HPDE6-E6E7 (cell line): ENCODE measurements around the gene INSIG1.

Experiments used
- DNase-seq: peaks from one replicate; pipeline ENCODE4 v3.0.0; 2011; ENCODE audit warnings: missing footprints; ENCODE audit errors: extremely low spot score

Gene INSIG1

DNA sequence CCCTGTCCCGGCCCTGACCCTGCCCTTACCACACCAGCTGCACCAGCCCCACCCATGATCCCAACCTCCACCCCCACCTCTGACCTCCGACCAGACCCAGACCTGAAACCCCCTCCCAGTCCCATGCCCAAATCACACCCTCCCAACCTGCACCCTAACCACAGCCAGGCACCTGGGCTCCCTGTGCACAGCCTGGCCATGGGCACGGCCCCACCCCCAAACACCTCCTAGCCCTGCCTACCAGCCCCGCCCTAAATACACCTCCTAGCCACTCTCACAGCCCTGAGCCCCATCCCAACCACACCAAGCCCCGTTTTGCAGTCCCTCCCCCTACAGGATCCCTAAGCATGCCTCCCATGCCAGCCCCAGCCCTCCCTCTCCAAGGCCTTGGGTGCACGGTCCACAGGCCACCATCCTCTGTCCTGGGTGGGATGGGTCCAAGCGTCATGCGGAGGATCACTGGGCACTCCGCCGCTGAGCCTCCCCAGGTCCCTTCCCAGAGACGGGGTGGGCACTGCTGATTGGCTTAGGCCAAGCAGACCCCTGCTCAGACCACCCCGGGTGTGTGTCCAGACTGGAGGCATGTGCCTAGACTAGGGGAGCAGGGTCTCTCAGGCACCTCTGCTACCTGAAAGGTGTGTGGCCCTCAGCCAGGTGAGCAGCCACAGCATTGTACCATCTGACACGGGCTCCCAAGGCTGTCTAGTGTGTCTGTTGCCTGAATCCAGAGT is 30.1 kb downstream of the INSIG1 start:
- no peak for DNase-seq

DNA sequence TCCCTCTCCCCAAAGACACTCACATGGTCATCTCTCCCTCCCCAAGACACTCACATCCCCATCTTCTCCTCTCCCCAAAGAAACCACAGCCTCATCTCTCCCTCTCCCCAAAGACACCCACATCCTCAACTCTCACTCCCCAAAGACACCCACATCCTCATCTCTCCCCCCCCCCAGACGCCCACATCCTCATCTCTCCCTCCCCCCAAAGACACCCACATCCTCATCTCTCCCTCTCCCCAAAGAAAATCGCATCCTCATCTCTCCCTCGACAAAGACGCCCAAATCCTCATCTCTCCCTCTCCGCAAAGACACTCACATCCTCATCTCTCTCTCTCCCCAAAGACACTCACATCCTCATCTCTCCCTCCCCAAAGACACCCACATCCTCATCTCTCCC is 31.5 kb downstream of the INSIG1 start:
- no peak for DNase-seq

DNA sequence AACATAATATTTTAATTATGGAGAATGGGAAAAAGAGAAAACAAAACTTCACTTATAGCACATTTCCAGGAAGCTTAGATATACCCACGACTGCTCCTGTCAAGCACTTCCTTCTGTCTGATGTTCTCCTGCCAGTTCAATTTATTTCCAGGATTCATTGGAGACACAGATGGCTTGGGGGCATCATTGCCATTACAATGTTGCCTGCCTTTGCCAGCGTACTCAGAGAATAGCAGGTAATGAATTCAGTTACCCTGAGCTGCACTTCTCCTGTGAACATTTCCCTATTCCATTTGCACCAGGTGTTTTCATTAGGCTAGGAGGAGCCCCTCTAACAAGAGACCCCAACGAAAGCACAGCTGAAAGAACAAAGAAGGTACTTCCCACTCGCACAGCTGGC is 33.7 kb downstream of the INSIG1 start:
- DNase-seq: no peak

DNA sequence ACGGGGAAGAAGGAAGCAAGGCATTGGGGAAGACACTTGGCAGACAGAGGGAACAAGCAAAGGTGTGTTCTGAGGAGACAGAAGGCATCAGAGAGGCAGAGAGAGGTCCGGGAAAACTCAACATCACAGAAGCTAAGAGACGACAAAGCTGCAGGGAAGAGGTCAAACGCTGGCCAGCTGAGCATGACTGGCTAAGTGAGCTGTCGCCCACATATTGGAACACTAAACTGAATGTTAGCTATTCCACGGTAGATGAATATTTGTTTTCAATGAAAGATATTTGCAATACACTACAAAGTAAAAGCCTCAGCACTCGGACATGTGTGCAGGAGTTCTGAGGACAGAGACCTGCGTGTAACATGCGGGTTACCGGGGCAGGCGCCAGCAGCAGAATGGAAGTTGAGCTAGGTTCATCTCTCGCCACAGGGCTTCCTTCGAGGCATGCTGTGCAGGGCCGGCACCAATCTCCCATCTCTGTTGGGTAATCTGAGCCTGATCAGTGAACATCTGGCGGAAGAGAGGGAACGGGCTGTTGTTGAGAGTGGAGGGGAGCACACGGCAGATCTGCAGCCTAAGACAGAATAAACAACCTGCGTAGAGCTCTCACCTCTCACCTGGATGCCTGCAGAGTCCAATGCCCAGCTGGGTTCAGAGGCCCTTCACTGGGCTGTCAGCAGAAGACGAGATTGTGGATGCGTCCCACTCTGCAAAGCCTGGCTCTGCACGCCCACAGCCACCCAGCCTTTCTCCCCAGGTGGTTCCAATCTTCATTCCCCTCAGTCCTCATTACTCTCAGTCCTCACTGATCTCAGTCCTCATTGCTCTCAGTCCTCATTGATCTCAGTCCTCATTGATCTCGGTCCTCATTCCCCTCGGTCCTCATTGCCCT is 35.9 kb downstream of the INSIG1 start:
- no peak for DNase-seq

DNA sequence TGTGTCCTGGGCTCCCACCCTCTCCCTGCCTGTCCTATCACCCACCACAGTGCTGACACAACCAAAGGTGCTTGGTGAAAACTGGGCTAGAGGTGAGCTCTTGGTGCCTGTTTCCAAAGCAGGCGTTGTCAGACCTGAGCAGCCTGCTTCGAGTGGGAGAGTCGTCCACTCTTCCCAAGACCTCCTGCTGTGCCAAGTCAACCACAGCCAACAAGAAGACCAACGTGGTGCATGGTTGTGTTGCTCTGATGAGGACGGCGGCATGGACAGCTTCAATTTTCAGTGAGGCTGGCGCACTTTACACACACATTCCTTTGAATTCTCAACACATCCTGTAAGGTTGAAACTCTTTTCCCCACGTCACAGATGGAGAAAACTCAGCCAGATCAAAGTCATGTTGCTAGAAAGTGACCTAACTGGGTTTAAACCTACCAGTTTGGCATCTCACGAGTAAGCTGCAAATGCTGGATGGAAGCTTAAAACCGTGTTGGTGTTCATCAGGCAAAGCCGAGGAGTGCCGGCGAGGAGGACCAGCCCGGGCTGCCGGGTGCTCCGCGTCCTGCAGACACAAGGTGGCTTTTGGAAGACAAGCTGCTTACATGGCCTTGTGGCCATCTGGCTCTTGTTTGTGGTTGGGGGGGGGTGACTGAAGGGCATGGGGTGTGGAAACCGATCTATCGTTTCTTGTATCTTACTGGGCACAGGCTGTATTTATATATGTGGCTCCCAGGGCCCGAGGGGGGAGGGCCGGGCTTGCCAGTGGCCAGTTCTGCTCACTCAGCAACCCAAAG is 39.3 kb downstream of the INSIG1 start:
- no peak for DNase-seq

DNA sequence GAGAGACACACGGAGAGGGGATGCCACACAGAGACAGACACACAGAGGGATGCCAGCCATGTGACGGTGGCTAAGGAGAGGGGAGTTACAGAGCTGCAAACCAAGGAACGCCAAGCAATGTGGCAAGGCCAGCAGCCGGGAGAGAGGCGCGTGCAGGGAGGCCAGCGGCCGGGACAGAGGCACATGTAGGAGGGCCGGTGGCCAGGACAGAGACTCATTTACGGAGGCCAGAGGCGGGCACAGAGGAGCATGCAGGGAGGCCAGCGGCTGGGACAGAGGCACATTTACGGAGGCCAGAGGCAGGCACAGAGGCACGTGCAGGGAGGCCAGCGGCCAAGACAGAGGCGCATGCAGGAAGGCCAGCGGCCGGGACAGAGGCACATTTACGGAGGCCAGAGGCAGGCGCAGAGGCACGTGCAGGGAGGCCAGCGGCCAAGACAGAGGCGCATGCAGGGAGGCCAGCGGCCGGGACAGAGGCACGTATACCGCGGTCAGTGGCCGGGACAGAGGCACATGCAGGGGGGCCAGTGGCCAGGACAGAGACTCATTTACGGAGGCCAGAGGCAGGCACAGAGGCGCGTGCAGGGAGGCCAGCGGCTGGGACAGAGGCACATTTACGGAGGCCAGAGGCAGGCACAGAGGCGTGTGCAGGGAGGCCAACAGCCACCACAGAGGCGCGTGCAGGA is 40.4 kb downstream of the INSIG1 start:
- DNase-seq: no peak

DNA sequence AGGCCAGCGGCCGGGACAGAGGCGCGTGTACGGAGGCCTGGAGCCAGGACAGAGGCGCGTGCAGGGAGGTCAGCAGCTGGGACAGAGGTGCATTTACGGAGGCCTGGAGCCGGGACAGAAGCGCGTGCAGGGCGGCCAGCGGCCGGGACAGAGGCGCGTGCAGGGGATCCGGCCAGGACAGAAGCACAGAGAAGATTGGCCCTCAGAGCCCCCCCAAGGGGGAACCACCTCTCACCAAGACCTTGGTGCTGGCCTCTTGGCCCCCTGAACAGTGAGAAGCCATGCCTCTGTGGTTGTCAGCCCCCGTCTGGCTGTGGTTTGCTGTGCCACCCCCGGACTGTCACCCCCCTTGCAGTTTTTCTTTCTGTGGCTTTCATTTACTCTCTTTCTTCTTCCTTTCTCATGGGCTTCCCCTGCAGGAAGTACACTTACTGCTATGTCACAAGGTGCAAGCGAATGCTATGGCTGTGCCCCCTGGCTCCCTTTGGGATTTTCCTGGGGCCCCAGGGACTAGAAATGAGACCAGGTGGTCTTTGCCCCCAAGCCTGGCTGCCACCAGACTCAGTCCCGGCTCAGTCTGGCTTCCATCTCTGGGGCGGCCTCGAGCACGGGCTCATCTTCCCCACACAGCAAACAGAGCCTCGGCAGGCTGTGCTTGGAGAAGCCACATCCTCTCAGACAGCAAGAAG is 41.1 kb downstream of the INSIG1 start:
- no peak for DNase-seq

DNA sequence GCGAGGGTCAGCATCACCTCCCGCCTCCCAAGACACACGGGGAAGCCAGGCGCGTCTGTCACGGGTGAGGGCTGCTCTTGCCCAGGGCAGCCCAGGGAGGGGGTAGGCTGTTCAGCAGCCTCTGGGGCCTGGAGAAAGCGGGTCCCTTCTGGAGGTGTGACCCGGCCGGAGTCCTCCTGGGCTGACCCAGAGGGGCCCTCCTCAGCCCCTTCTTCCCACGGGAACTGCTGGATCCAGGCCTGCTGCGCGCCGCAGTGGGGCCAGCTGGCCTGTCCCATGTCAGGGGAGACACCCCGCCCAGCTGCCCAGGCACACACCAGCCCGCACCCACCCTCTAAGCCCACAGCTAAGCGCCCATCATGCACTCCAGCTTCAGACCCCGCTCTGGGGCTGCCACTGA is 41.8 kb downstream of the INSIG1 start:
- DNase-seq: no peak

DNA sequence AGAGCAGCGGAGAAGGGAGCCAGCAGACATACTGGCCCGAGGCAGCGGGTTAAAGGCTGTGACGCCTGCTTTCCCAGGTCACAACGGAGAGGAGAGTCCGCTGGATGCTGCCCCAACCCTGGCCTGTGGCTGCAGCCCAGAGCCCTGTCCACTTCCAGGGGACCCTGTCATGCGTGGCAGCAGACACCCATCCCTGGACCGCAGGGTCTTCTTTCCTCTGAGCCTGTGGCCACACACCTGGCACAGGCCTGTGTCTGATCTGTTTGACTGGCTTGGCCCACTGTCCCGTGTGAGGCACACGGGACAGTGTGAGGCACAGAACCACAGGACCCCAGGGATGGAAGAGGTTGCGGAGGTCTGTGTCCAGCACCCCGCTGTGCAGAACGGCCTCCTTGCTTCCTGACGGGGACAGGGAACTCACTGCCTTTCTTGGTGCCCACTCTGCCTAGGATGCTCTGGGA is 42.4 kb downstream of the INSIG1 start:
- DNase-seq: no peak

DNA sequence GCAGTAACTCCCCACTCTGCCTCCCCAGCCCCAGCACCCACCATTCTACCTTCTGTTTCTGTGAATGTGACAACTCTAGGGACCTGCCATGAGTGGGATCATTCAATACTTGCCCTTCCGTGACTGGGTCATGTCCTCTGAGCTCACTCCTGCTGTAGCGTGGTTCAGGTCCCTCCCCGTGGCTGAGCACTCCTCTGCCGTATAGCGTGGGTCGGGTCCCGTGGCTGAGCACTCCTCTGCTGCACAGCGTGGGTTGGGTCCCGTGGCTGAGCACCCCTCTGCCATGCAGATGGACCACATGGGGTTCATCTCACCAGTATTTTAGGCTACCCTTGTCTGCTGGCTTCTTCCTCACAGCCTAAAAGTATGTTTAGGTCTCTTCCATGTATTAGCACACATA is 43.0 kb downstream of the INSIG1 start:
- no peak for DNase-seq

DNA sequence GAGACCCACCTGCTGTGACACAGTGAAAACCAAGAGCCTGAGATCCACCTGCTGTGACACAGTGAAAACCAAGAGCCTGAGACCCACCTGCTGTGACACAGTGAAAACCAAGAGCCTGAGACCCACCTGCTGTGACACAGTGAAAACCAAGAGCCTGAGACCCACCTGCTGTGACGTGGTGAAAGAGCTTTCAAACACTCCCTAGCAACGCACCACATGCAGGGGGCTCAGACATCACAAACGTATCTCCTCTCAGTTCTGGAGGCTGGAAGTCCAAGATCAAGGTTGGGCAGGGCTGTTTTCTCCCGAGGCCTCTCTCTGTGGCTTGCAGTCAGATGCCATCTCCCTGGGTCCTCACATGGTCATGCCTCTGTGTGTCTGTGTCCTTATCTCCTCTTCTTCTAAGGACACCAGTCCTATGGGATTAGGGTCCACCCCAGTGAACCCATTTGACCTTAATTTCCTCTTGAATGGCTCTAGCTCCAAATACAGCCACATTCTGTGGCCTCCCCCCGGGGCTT is 43.8 kb downstream of the INSIG1 start:
- DNase-seq: no peak

DNA sequence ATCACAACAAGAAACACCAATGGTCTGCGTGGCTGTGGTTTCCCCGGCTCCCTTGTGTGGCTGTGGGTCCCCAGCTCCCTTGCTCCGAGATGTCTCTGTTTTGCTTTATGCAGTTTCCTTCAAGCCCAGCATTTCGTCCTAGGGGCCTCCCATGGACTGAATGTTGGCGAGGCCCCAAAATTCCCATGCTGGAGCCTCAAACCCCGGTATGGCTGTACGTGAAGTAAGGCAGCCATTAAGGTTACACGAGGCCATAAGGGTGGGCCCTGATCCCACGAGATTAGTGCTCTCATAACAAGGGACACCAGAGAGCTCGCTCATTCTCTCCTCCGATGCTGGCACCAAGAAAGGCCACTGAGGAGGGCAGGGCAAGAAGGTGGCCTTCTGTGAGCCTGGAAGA is 44.6 kb downstream of the INSIG1 start:
- DNase-seq: no peak

DNA sequence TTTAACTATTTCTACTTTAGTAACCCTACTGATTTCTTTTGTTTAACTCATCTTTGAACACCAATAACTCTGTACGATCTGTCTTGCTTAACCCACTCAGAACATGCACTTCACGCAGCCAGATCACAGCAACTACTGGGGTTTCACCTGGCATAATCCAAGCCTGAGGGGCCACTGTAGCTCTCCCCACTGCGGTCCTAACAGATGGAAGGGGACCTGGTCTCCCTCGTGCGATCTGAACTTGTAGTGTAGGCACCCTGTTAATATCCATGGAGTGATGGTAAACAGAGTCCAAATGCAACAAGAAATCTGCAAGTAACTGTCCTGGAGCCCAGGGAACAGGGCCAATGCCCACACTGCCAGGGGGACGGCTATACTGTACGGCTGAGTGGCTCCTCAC is 45.5 kb downstream of the INSIG1 start:
- no peak for DNase-seq

DNA sequence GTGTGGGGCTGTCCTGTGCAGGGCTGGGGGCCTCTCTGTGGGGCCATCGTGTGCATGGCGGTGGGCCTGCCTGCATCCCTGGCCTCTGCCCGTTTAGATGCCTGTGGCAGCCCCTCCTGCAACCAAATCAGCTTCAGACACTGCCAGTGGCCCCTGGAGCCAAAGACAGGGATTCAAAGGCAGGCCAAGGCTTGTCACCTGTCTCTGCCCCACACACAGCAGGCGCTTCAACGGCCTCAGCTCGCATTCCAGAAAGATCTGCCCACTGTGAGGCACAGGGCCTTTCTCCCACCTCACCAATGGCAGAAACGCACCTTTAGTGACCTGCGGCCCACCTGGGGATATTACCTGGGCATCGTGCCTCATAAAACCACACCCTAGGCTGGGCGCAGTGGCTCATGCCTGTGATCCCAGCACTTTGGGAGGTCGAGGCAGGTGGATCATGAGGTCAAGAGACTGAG is 46.0 kb downstream of the INSIG1 start:
- DNase-seq: no peak

DNA sequence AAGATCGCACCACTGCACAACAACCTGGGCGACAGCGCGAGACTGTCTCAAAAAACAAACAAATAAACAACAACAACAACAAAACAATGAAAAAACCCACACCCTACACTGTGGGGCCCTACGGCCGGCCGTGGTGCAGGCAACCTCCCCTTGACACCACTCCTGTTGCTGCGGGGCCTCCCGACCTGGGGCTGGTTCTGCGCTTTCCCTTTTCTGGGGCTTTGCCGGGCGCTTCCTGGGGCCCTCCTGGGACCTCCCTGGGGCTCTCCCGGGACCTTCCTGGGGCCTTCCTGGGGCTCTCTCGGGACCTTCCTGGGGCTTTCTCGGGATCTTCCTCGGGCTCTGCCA is 46.6 kb downstream of the INSIG1 start:
- DNase-seq: no peak

DNA sequence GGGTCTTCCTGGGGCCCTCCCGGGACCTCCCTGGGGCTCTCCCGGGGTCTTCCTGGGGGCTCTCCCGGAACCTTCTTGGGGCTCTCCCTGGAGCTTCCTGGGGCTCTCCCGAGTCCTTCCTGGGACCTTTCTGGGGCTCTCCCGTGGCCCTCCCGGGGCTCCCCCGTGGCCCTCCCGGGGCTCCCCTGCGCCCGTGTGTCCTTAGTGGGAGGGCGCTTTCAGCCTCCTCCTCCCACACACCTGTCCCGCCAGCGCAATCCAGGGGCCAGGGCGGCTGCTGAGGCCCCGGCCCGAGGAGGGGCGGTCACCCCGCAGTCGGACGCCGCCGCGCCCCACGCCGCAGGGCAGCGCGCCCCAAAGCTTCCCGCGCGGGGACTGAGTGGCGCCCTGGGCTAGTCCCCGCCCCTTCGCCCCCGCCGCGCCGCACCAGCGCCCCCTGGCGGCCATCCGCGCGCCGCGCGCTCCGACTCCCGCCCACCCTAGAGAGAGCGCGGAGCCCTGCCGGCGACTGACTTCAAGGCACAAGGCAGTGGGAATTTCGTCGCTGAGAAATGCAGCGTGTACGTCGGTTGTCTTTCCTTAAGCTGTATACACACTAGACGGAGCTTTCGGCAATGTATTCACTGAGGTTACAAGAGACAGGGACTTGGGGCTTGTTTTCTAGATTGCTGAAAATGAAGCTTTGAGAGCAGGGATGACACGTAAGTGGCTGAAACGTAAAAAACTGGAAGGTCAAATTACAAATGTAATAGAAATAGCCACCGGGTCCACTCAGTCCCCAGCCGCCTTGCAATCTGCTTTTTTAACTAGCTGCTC is 47.1 kb downstream of the INSIG1 start:
- DNase-seq: peak; percentile 72

DNA sequence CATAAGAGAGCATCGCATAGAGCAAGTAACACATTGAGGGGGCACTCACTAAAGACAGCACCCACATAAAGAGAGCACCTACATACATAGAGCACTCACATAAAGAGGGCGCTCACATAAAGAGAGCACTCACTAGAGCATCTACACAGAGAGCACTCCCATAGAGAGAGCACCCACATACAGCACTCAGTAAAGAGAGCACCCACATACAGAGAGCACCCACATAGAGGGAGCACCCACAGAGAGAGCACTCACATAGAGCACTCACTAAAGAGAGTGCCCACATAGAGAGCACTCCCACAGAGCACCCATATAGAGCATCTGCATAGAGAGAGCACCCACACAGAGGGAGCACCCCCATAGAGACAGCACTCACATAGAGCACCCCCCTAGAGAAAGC is 47.8 kb downstream of the INSIG1 start:
- DNase-seq: no peak

DNA sequence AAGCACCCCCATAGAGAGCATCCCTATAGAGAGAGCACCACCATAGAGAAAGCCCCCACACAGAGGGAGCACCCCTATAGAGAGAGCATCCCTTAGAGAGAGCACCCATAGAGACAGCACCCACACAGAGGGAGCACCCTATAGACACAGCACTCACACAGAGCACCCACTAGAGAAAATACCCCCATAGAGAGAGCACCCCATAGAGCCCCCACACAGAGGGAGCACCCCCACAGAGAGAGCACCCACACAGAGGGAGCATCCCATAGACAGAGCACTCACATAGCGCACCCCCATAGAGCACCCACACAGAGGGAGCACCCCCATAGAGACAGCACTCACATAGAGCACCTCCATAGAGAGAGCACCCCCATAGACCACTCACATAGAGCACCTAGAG is 48.6 kb downstream of the INSIG1 start:
- no peak for DNase-seq

DNA sequence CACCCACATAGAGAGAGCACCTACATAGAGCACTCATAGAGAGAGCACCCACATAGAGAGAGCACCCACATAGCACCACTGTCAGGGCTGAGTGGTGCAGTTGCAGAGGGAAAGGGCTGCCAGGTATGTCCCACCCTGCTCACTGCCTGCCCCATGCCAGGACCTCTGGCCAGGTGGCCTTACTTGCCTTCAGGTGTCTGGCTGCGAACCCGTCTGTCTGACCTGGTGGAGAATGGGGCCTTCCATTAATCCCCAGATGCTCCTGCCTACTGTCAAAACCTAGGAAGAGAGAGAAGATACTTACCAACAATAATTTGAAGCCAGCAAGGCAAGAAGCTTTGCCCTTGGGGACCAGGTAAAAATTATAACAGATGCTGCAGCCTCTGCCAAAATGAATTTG is 51.1 kb downstream of the INSIG1 start:
- no peak for DNase-seq
